Activated CD4-positive, CD25-positive, alpha-beta regulatory T cell treated with anti-CD3 and anti-CD28 coated beads, Interleukin-2, amount 50 U/mL, for 72 hours (primary cell): ENCODE data around the gene FIZ1.

Source experiments
- DNase-seq: peaks from one replicate; pipeline ENCODE4 v3.0.0; 2021

The FIZ1 gene

GRCh38 chr19:55613396-55613795 is 14.1 kb upstream of the FIZ1 start:
- no peak for DNase-seq

- no peak for DNase-seq
Measured at GRCh38 chr19:55611983-55612645, 12.8 kb upstream of the FIZ1 start.

GRCh38 chr19:55611300-55611982 is 12.1 kb upstream of the FIZ1 start:
- DNase-seq, result no peak

GRCh38 chr19:55609326-55609725 is 10.0 kb upstream of the FIZ1 start:
- DNase-seq, result no peak

GRCh38 chr19:55606817-55607216 is 7.5 kb upstream of the FIZ1 start:
- no peak for DNase-seq

GRCh38 chr19:55606471-55606787 is 7.1 kb upstream of the FIZ1 start:
- DNase-seq, result no peak

- peak; percentile 56 for DNase-seq
Measured at GRCh38 chr19:55605637-55606470, 6.5 kb upstream of the FIZ1 start, which contains the start of gene ZNF865. Gene ZNF865 (plus strand): TSS chr19:55605647. CDS start chr19:55613619, 7,972 bp downstream.

- DNase-seq, result peak; percentile 97
Measured at GRCh38 chr19:55605207-55605636, 5.9 kb upstream of the FIZ1 start.

- DNase-seq, result no peak
Measured at GRCh38 chr19:55603581-55604292, 4.4 kb upstream of the FIZ1 start.

GRCh38 chr19:55603115-55603514 is 3.8 kb upstream of the FIZ1 start:
- DNase-seq, result no peak

GRCh38 chr19:55602104-55603001 is 3.0 kb upstream of the FIZ1 start:
- no peak for DNase-seq

GRCh38 chr19:55601084-55601483 is 1.8 kb upstream of the FIZ1 start:
- DNase-seq, result no peak

GRCh38 chr19:55600662-55601028 is 1.3 kb upstream of the FIZ1 start:
- no peak for DNase-seq

- DNase-seq, result peak; percentile 85
Measured at GRCh38 chr19:55599842-55600661, 735 bp upstream of the FIZ1 start, which contains the start of gene ZNF524. Gene ZNF524 (plus strand): TSS chr19:55600288. CDS start chr19:55602113, 1,825 bp downstream.

GRCh38 chr19:55598719-55599467 is 424 bp downstream of the FIZ1 start:
- DNase-seq, result peak; percentile 96

- DNase-seq, result no peak
Measured at GRCh38 chr19:55598034-55598433, 1.3 kb downstream of the FIZ1 start.

GRCh38 chr19:55597501-55597921 is 1.8 kb downstream of the FIZ1 start:
- DNase-seq, result no peak

GRCh38 chr19:55596304-55596703 is 3.0 kb downstream of the FIZ1 start:
- no peak for DNase-seq

GRCh38 chr19:55594996-55595545 is 4.2 kb downstream of the FIZ1 start:
- DNase-seq, result no peak
